GM12891 (cell line): ENCODE data around the gene COG5.

Experiments
- POLR2A ChIP-seq: IDR thresholded peaks from 2 replicates; pipeline ENCODE4 v1.6.1; 2011; ENCODE audit warnings: low read depth, low read length, control low read depth
- POLR2AphosphoS5 ChIP-seq: IDR thresholded peaks from 2 replicates; pipeline ENCODE4 v1.6.1; 2011; ENCODE audit warnings: low read depth, low read length, control low read depth

- TF ChIP-seq POLR2A (no peak), POLR2AphosphoS5 (no peak)
These were observed 58.4 kb downstream of the COG5 start for GRCh38 chr7:107505362-107505761.
